SU-DHL-6 (cell line): ENCODE data around the gene ZNF208.

Experiments used
- H2AFZ ChIP-seq: fragments of 200-600 bp; sonication (generic); 2 replicates; pipeline ENCODE4 v1.6.1; 2014; ENCODE audit warnings: low read depth, mild to moderate bottlenecking, moderate library complexity, mixed read lengths, antibody characterized with exemption, low read length; ENCODE audit not compliant: severe bottlenecking
- H3F3A ChIP-seq: fragments of 200-600 bp; shearing (Covaris generic); 2 replicates; pipeline ENCODE4 v1.6.0; 2016; ENCODE audit warnings: antibody characterized with exemption, mild to moderate bottlenecking; ENCODE audit not compliant: insufficient read depth
- H3K27ac ChIP-seq: fragments of 200-600 bp; sonication (generic); 2 replicates; pipeline ENCODE4 v1.5.1; 2016; ENCODE audit warnings: low read depth, mild to moderate bottlenecking, low read length, moderate library complexity, mixed read lengths
- H3K27me3 ChIP-seq: fragments of 200-600 bp; sonication (generic), shearing (Covaris generic); 2 replicates; pipeline ENCODE4 v1.6.0; 2014; ENCODE audit warnings: mild to moderate bottlenecking, low read length
- H3K36me3 ChIP-seq: fragments of 200-600 bp; sonication (generic); 2 replicates; pipeline ENCODE4 v1.6.1; 2014; ENCODE audit warnings: mild to moderate bottlenecking, low read length, mixed read lengths
- H3K4me2 ChIP-seq: fragments of 300-600, 200-600 bp; shearing (Covaris generic), sonication (generic); 2 replicates; pipeline ENCODE4 v1.6.0; 2014; ENCODE audit warnings: low read length, low read depth, mild to moderate bottlenecking; ENCODE audit not compliant: poor library complexity, severe bottlenecking
- H3K4me3 ChIP-seq: fragments of 200-600 bp; sonication (generic); 2 replicates; pipeline ENCODE4 v1.5.1; 2014; ENCODE audit warnings: antibody characterized with exemption, low read length, mild to moderate bottlenecking, mixed read lengths; ENCODE audit not compliant: insufficient read depth, poor library complexity, severe bottlenecking
- H3K79me2 ChIP-seq: fragments of 200-600 bp; sonication (generic); 2 replicates; pipeline ENCODE4 v1.6.1; 2014; ENCODE audit warnings: mild to moderate bottlenecking, low read length, moderate library complexity; ENCODE audit not compliant: insufficient read depth
- H3K9ac ChIP-seq: fragments of 200-600 bp; sonication (generic); 2 replicates; pipeline ENCODE4 v1.7.0; 2014; ENCODE audit warnings: mild to moderate bottlenecking, low read length
- H3K9me2 ChIP-seq: fragments of 200-600 bp; sonication (generic); replicated peaks from 2 replicates; pipeline ENCODE4 v1.6.1; 2014; ENCODE audit warnings: low read length; ENCODE audit not compliant: insufficient read depth
- H3K9me3 ChIP-seq: fragments of 200-600 bp; sonication (generic); 2 replicates; pipeline ENCODE4 v1.6.1; 2014; ENCODE audit warnings: low read length, mixed read lengths; ENCODE audit not compliant: insufficient read depth
- H4K20me1 ChIP-seq: fragments of 200-600 bp; sonication (generic); 2 replicates; pipeline ENCODE4 v1.6.1; 2014; ENCODE audit warnings: low read depth, mild to moderate bottlenecking, antibody characterized with exemption, low read length, moderate library complexity, mixed read lengths
- EZH2phosphoT487 ChIP-seq: fragments of 200-600 bp; sonication (generic), shearing (Covaris generic); conservative IDR thresholded peaks from 2 replicates; pipeline ENCODE4 v1.6.1; 2018; ENCODE audit warnings: mild to moderate bottlenecking, antibody characterized with exemption, low read length, moderate library complexity, mixed read lengths
- TF ChIP-seq, protein P1 (sequence below): fragments of 200-600 bp; sonication (generic); IDR thresholded peaks from one replicate; pipeline ENCODE4 v1.5.1; 2017; ENCODE audit warnings: antibody characterized with exemption, mild to moderate bottlenecking, low read length, moderate library complexity; ENCODE audit not compliant: insufficient read depth, poor library complexity, severe bottlenecking

ZNF208 gene

GRCh38 chr19:21910318-21910717 lies 100.4 kb downstream of the ZNF208 start:
- Histone ChIP-seq H3K36me3 (no peaks in the 10 kb centered on the region), H3K27ac (no peak overlapping the region), H3K9me2 (no peaks in the 10 kb centered on the region), H3K4me3 (no peak overlapping the region), H2AFZ (no peak overlapping the region), H3K4me2 (no peak overlapping the region), H3K79me2 (no peaks in the 10 kb centered on the region), H3K9me3 (peaks cover 7% of the 10 kb centered on the region; the same call in 1 of the 2 replicates), H3F3A (no peaks in the 10 kb centered on the region), H3K9ac (no peak overlapping the region), H3K27me3 (no peaks in the 10 kb centered on the region), H4K20me1 (no peaks in the 10 kb centered on the region)
- TF ChIP-seq, protein P1, sequence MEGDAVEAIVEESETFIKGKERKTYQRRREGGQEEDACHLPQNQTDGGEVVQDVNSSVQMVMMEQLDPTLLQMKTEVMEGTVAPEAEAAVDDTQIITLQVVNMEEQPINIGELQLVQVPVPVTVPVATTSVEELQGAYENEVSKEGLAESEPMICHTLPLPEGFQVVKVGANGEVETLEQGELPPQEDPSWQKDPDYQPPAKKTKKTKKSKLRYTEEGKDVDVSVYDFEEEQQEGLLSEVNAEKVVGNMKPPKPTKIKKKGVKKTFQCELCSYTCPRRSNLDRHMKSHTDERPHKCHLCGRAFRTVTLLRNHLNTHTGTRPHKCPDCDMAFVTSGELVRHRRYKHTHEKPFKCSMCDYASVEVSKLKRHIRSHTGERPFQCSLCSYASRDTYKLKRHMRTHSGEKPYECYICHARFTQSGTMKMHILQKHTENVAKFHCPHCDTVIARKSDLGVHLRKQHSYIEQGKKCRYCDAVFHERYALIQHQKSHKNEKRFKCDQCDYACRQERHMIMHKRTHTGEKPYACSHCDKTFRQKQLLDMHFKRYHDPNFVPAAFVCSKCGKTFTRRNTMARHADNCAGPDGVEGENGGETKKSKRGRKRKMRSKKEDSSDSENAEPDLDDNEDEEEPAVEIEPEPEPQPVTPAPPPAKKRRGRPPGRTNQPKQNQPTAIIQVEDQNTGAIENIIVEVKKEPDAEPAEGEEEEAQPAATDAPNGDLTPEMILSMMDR = no peak
- no peak for TF ChIP-seq EZH2phosphoT487

DNA sequence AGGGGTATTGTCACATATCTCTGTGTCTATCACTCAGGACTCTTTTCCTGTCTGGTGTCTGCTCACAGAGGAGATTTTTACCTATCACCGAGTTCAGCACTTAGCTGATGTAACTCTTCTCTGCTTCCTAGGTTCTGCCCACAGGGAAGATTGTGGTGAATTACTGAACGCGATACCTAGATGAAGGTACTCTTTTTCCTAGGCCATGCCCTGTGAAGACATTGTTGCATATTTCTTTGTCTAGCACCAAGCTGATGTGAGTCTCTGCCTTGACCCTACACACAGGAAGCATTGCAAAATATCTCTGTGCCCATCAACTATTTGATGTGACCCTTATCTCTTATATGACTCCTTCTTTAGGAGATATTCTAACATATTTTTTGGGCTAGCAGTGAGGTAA lies 102.7 kb downstream of the ZNF208 start:
- Histone ChIP-seq H4K20me1 (no peaks in the 10 kb centered on the region), H3K9me3 (peaks cover 12% of the 10 kb centered on the region; the same call in 1 of the 2 replicates), H3K4me2 (no peak overlapping the region), H3K79me2 (no peaks in the 10 kb centered on the region), H3K27ac (no peak overlapping the region), H3K36me3 (no peaks in the 10 kb centered on the region), H3K9ac (no peak overlapping the region), H3K9me2 (no peaks in the 10 kb centered on the region), H3F3A (no peaks in the 10 kb centered on the region), H2AFZ (no peak overlapping the region), H3K4me3 (no peak overlapping the region), H3K27me3 (no peaks in the 10 kb centered on the region)
- TF ChIP-seq, protein P1 = no peak
- no peak for TF ChIP-seq EZH2phosphoT487

DNA sequence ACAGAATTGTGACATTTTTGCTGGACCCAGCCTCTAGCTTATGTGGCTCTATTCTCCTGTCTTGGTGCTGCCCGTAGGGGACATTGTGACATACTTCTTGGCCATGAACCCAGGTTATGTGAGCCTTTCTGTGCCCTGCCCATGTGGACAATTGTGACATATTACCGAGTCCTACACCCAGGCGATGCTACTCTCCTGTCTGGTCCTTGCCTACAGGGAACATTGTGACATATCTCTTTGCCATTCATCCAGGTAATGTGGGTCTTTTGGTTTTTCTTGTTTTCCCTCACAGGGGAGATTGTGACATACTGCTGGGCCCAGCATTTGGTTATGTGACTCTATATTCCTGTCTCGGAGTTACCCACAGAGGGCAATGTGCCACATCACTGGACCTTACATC lies 103.2 kb downstream of the ZNF208 start:
- TF ChIP-seq, protein P1 = no peak
- no peak for TF ChIP-seq EZH2phosphoT487
- Histone ChIP-seq H3K36me3 (no peaks in the 10 kb centered on the region), H3K9me2 (no peaks in the 10 kb centered on the region), H3K9ac (no peak overlapping the region), H3F3A (no peaks in the 10 kb centered on the region), H3K79me2 (no peaks in the 10 kb centered on the region), H4K20me1 (no peaks in the 10 kb centered on the region), H2AFZ (no peak overlapping the region), H3K27ac (no peak overlapping the region), H3K27me3 (no peaks in the 10 kb centered on the region), H3K9me3 (peaks cover 12% of the 10 kb centered on the region; the same call in 1 of the 2 replicates), H3K4me3 (no peak overlapping the region), H3K4me2 (no peak overlapping the region)

DNA sequence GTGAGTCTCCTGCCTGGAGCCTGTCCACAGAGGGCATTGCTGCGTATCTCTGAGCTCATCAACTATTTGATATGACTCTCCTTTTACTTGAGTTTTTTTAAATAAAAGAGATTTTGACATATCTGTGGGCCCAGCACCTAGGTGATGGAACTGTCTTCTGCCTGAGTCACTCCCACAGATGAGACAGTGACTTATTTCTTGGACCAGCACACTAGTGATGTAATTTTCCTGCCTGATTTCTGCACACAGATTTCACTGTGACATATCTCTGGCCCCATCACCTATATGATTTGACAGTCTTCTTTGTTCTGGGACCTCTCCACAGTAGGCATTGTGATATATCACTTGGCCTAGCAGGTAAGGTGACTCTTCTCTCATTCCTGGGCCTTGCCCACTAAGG lies 108.2 kb downstream of the ZNF208 start:
- H3F3A ChIP-seq = no peaks in the 10 kb centered on the region
- H3K9ac ChIP-seq = no peak overlapping the region
- H3K36me3 ChIP-seq = no peaks in the 10 kb centered on the region
- no peaks in the 10 kb centered on the region for H4K20me1 ChIP-seq
- H3K4me2 ChIP-seq = no peak overlapping the region
- no peaks in the 10 kb centered on the region for H3K27me3 ChIP-seq
- H2AFZ ChIP-seq = no peak overlapping the region
- TF ChIP-seq, protein P1 = no peak
- TF ChIP-seq EZH2phosphoT487 = no peak
- no peak overlapping the region for H3K27ac ChIP-seq
- no peak overlapping the region for H3K4me3 ChIP-seq
- no peaks in the 10 kb centered on the region for H3K9me2 ChIP-seq
- H3K9me3 ChIP-seq = peaks cover 12% of the 10 kb centered on the region; the same call in 1 of the 2 replicates
- H3K79me2 ChIP-seq = no peaks in the 10 kb centered on the region
